Stomach (tissue), 4 donors: ENCODE measurements around the gene MUC21.

Source experiments
- EP300 ChIP-seq: sonication (generic); formaldehyde crosslinking; IDR thresholded peaks from one replicate; pipeline ENCODE4 v1.6.1; 2017; ENCODE audit warnings: antibody characterized with exemption
- POLR2AphosphoS5 ChIP-seq, 3 donors: sonication (generic); formaldehyde crosslinking; IDR thresholded peaks; one replicate each; pipeline ENCODE4 v1.6.1; 2016; ENCODE audit warnings: antibody characterized with exemption in 3 of 3
- TF ChIP-seq, protein P1 (sequence below), 7 experiments: fragments of 450-650 bp in 4 of 7; fragments of 200-600 bp in 3 of 7; sonication (generic) in 3 of 7; IDR thresholded peaks; one replicate each; pipeline ENCODE4 v1.5.1; 2016 to 2019; ENCODE audit warnings: antibody characterized with exemption in 7 of 7, control low read depth in 2 of 7, mild to moderate bottlenecking in 1 of 7

DNA sequence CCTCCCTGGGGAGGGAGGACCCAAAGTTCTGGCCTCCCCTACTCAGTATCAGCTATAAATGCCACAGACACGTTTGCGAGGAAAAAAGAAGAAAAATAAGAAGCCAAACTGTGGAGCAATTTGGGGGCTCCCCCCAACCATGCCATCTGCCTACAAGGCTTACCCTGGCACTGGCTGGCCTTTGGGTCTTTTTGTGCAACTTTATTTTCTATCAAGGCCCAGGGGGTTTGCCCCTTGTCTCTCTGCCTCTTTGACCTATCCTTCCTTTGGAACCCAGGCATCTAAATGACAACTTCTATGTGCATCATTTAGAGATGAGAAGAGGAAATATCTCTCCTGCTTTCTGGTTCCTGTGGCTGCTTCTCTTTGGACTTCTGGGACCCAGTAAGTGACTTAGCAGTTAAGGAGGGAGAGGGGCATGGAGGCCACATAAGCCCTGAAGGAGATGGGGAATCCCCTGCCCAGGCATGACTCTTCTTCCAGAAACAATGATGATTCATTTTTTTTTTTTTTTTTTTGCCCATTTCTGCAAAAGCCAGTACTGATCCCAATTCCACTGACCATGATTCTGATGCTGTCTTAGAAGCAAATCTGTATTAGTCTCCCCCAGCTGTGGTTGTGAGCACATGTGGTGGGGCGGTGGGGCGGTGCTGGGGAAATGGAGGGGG is 27.0 kb downstream of the MUC21 start, which contains the start of gene MUC22:
- TF ChIP-seq, protein P1, sequence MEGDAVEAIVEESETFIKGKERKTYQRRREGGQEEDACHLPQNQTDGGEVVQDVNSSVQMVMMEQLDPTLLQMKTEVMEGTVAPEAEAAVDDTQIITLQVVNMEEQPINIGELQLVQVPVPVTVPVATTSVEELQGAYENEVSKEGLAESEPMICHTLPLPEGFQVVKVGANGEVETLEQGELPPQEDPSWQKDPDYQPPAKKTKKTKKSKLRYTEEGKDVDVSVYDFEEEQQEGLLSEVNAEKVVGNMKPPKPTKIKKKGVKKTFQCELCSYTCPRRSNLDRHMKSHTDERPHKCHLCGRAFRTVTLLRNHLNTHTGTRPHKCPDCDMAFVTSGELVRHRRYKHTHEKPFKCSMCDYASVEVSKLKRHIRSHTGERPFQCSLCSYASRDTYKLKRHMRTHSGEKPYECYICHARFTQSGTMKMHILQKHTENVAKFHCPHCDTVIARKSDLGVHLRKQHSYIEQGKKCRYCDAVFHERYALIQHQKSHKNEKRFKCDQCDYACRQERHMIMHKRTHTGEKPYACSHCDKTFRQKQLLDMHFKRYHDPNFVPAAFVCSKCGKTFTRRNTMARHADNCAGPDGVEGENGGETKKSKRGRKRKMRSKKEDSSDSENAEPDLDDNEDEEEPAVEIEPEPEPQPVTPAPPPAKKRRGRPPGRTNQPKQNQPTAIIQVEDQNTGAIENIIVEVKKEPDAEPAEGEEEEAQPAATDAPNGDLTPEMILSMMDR (IDR thresholded peaks at IDR 0.05) = no peak
- TF ChIP-seq EP300 = no peak
- TF ChIP-seq POLR2AphosphoS5 (IDR thresholded peaks at IDR 0.05) = no peak
